Tongue (tissue), 1 donor: ENCODE results near the gene CAMK1G. TPM values are rescaled to one million over a fixed set of nuclear protein-coding genes. Genes with fewer than 3 reads are reported as not detected.

Source experiments
- total RNA-seq: library from RNA; depleted of rRNA; stranded (reverse); fragments of >200 nt; gene quantifications from one replicate; pipeline ENCODE4 v1.2.3, GENCODE V29; 2014

The CAMK1G gene
- total RNA-seq, 1 donor from 2014 or later, result not detected

Other genes with a start within 250 kb of the CAMK1G start
- 26.9 TPM for gene LAMB3, start 68.7 kb downstream of the CAMK1G start, total RNA-seq
- 19.1 TPM for gene G0S2, start 91.7 kb downstream of the CAMK1G start, total RNA-seq
- 1.1 TPM for gene HSD11B1, start 121.1 kb downstream of the CAMK1G start, total RNA-seq
- 3.4 TPM for gene TRAF3IP3, start 172.3 kb downstream of the CAMK1G start, total RNA-seq
- gene C1orf74, start 200.8 kb downstream of the CAMK1G start, total RNA-seq, result 3.3 TPM
- gene IRF6, start 222.4 kb downstream of the CAMK1G start, total RNA-seq, result 19.4 TPM
- gene UTP25, start 244.3 kb downstream of the CAMK1G start, total RNA-seq, result 5.4 TPM